Smooth muscle cell (in vitro differentiated cells): ENCODE measurements around the gene VWA8. TPM values are rescaled to one million over a fixed set of nuclear protein-coding genes. Genes with fewer than 3 reads are reported as not detected.
A peak's percentile ranks its signal among the peaks of the same experiment; 100 is the strongest.

Experiments used
- DNase-seq: peaks from one replicate; lab custom pipeline; 2025; ENCODE audit not compliant: unreplicated experiment; lab: John Stamatoyannopoulos, UW
- H2AFZ ChIP-seq: fragments of 200-600 bp; sonication (generic); 2 replicates; pipeline ENCODE4 v1.6.0; 2016; ENCODE audit warnings: antibody characterized with exemption, low read depth, mild to moderate bottlenecking
- H3F3A ChIP-seq: fragments of 200-600 bp; sonication (generic); 2 replicates; pipeline ENCODE4 v1.6.0; 2017; ENCODE audit warnings: antibody characterized with exemption, low read depth
- H3K27ac ChIP-seq: fragments of 200-600 bp; sonication (generic); 2 replicates; pipeline ENCODE4 v1.5.1; 2016; ENCODE audit warnings: low read depth, mild to moderate bottlenecking
- H3K27me3 ChIP-seq: fragments of 200-600 bp; sonication (generic); 2 replicates; pipeline ENCODE4 v1.6.1; 2016; ENCODE audit warnings: low read depth, mild to moderate bottlenecking
- H3K36me3 ChIP-seq: fragments of 200-600 bp; sonication (generic); 2 replicates; pipeline ENCODE4 v1.5.1; 2016; ENCODE audit warnings: low read depth
- H3K4me1 ChIP-seq: fragments of 200-600 bp; sonication (generic); 2 replicates; pipeline ENCODE4 v1.5.1; 2016; ENCODE audit warnings: low read depth
- H3K4me2 ChIP-seq: fragments of 200-600 bp; sonication (generic); 2 replicates; pipeline ENCODE4 v1.6.0; 2016; ENCODE audit warnings: mild to moderate bottlenecking
- H3K4me3 ChIP-seq: fragments of 200-600 bp; sonication (generic); 2 replicates; pipeline ENCODE4 v1.5.1; 2016; ENCODE audit warnings: mild to moderate bottlenecking
- H3K79me2 ChIP-seq: fragments of 200-600 bp; sonication (generic); 2 replicates; pipeline ENCODE4 v1.6.0; 2016; ENCODE audit warnings: low read depth, mild to moderate bottlenecking
- H3K9ac ChIP-seq: fragments of 200-600 bp; sonication (generic); 2 replicates; pipeline ENCODE4 v1.6.0; 2016; ENCODE audit warnings: low read depth
- H3K9me3 ChIP-seq: fragments of 200-600 bp; sonication (generic); replicated peaks from 2 replicates; pipeline ENCODE4 v1.5.1; 2016; ENCODE audit warnings: low read depth
- H4K20me1 ChIP-seq: fragments of 200-600 bp; sonication (generic); 2 replicates; pipeline ENCODE4 v1.6.0; 2016; ENCODE audit warnings: low read depth
- WGBS: methylation state at CpG from one replicate; pipeline ENCODE4 v1.1.7; 2016; ENCODE audit warnings: low lambda C conversion rate; 5-methylcytosine and 5-hydroxymethylcytosine counted together
- polyA plus RNA-seq: library from polyadenylated mRNA; unstranded; fragments of >200 nt; fragmentation: Nextera tagmentation; extraction: Ambion mirVana; gene quantifications from 2 replicates; pipeline ENCODE4 v1.2.1, GENCODE V29; 2016
- total RNA-seq: library from RNA; depleted of rRNA; stranded (reverse); fragments of >200 nt; gene quantifications from 2 replicates; pipeline ENCODE4 v1.2.3, GENCODE V29; 2014
- TF ChIP-seq, protein P1 (sequence below): fragments of 200-600 bp; sonication (generic); IDR thresholded peaks from 2 replicates; pipeline ENCODE4 v1.5.1; 2017; ENCODE audit warnings: borderline replicate concordance, mild to moderate bottlenecking, antibody characterized with exemption; ENCODE audit not compliant: insufficient read depth, poor library complexity, severe bottlenecking

Gene VWA8
- total and polyA plus RNA-seq, 2 experiments from 2014 or later = 2.6 to 14.4 TPM

- no peak for DNase-seq
- Histone ChIP-seq H3K4me1 (no peaks in the 10 kb centered on the region), H3K27ac (peak overlapping the region; percentile 58), H3K9ac (no peak overlapping the region), H3F3A (no peaks in the 10 kb centered on the region), H2AFZ (no peak overlapping the region), H3K27me3 (no peaks in the 10 kb centered on the region), H3K4me3 (no peak overlapping the region), H3K9me3 (no peaks in the 10 kb centered on the region), H4K20me1 (no peaks in the 10 kb centered on the region), H3K4me2 (peak overlapping the region; percentile 29), H3K79me2 (no peaks in the 10 kb centered on the region), H3K36me3 (no peaks in the 10 kb centered on the region)
- WGBS = 46% methylated on average over 4 of the region's 4 CpGs
- TF ChIP-seq, protein P1, sequence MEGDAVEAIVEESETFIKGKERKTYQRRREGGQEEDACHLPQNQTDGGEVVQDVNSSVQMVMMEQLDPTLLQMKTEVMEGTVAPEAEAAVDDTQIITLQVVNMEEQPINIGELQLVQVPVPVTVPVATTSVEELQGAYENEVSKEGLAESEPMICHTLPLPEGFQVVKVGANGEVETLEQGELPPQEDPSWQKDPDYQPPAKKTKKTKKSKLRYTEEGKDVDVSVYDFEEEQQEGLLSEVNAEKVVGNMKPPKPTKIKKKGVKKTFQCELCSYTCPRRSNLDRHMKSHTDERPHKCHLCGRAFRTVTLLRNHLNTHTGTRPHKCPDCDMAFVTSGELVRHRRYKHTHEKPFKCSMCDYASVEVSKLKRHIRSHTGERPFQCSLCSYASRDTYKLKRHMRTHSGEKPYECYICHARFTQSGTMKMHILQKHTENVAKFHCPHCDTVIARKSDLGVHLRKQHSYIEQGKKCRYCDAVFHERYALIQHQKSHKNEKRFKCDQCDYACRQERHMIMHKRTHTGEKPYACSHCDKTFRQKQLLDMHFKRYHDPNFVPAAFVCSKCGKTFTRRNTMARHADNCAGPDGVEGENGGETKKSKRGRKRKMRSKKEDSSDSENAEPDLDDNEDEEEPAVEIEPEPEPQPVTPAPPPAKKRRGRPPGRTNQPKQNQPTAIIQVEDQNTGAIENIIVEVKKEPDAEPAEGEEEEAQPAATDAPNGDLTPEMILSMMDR = no peak
Measured at GRCh38 chr13:41645331-41645730, 315.6 kb downstream of the VWA8 start.

GRCh38 chr13:41644742-41645141, 316.2 kb downstream of the VWA8 start:
- DNase-seq = no peak
- Histone ChIP-seq H3K4me3 (no peak overlapping the region), H2AFZ (no peak overlapping the region), H3K27ac (peak overlapping the region; percentile 58), H3K9ac (peak overlapping the region; percentile 3), H3K36me3 (no peaks in the 10 kb centered on the region), H3K9me3 (no peaks in the 10 kb centered on the region), H3F3A (no peaks in the 10 kb centered on the region), H3K4me2 (no peak overlapping the region), H3K79me2 (no peaks in the 10 kb centered on the region), H3K4me1 (no peaks in the 10 kb centered on the region), H3K27me3 (no peaks in the 10 kb centered on the region), H4K20me1 (no peaks in the 10 kb centered on the region)
- TF ChIP-seq, protein P1 = no peak
- WGBS = 91% methylated on average over 1 of the region's 1 CpG

GRCh38 chr13:41643507-41643906, 317.4 kb downstream of the VWA8 start:
- no peak overlapping the region for H3K4me2 ChIP-seq
- no peaks in the 10 kb centered on the region for H4K20me1 ChIP-seq
- no peak overlapping the region for H3K4me3 ChIP-seq
- no peaks in the 10 kb centered on the region for H3K27me3 ChIP-seq
- 58% methylated on average over 4 of the region's 4 CpGs for WGBS
- TF ChIP-seq, protein P1 = no peak
- H3K79me2 ChIP-seq = no peaks in the 10 kb centered on the region
- H3K4me1 ChIP-seq = no peaks in the 10 kb centered on the region
- H3K27ac ChIP-seq = no peak overlapping the region
- H3F3A ChIP-seq = no peaks in the 10 kb centered on the region
- no peak for DNase-seq
- H2AFZ ChIP-seq = no peak overlapping the region
- no peaks in the 10 kb centered on the region for H3K9me3 ChIP-seq
- H3K9ac ChIP-seq = no peak overlapping the region
- H3K36me3 ChIP-seq = no peaks in the 10 kb centered on the region

- no peak overlapping the region for H3K4me3 ChIP-seq
Measured at GRCh38 chr13:41641961-41642360, 318.9 kb downstream of the VWA8 start.

More at GRCh38 chr13:41641961-41642360, 318.9 kb downstream of the VWA8 start:
- Histone ChIP-seq H3K36me3 (no peaks in the 10 kb centered on the region), H3K4me2 (no peak overlapping the region), H4K20me1 (no peaks in the 10 kb centered on the region), H3K4me1 (no peaks in the 10 kb centered on the region), H3K9ac (no peak overlapping the region), H2AFZ (no peak overlapping the region), H3K9me3 (no peaks in the 10 kb centered on the region), H3F3A (no peaks in the 10 kb centered on the region), H3K79me2 (no peaks in the 10 kb centered on the region), H3K27me3 (no peaks in the 10 kb centered on the region), H3K27ac (no peak overlapping the region)
- no peak for DNase-seq
- 96% methylated on average over 4 of the region's 4 CpGs for WGBS
- TF ChIP-seq, protein P1 = no peak
